Ovary (tissue), 3 donors: ENCODE data around the gene DKKL1.

Experiments used
- CTCF ChIP-seq, 3 donors: fragments of 450-650 bp in 2 of 3; fragments of 200-600 bp in 1 of 3; IDR thresholded peaks; one replicate each; pipeline versions ENCODE4 v1.5.1 to v1.8.0; 2016 to 2022; ENCODE audit warnings: antibody characterized with exemption in 3 of 3, mild to moderate bottlenecking in 1 of 3
- EP300 ChIP-seq: sonication (generic); formaldehyde crosslinking; IDR thresholded peaks from one replicate; pipeline ENCODE4 v1.6.1; 2017; ENCODE audit warnings: antibody characterized with exemption
- POLR2A ChIP-seq: fragments of 450-650 bp; IDR thresholded peaks from one replicate; pipeline ENCODE4 v1.6.1; 2017; ENCODE audit warnings: antibody characterized with exemption, mild to moderate bottlenecking, moderate library complexity
- donor health status: DM: no; HTN: no; CAD: no.

DNA sequence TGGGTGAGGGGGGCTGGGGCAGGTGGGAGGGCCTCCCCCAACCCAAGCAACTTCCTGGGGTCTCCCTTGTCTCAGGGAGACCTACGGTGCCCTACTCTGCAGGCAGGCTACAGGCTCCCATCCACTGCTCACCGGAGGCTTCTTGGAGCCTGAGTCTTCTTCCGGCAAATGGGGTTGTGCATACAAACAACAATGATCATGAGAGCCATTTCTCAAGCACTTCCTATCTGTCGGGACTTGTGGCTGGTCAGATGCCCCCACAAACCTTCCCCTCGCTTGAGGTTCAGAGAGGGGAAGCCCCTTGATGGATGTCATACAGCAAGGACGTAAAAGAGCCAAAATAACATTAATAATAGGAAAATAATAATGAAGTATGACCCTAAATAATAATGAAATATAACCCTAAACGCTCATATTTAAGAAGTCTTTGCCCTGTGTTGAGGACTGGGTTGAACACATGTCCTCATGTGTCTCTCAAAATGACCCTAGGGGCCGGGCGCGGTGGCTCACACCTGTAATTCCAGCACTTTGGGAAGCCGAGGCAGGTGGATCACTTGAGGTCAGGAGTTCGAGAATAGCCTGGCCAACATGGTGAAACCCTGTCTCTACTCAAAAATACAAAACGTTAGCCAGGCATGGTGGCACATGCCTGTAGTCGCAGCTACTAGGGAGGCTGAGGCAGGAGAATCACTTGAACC is 27.7 kb upstream of the DKKL1 start:
- TF ChIP-seq CTCF (IDR thresholded peaks at IDR 0.05) (no peak), EP300 (no peak), POLR2A (no peak)
